Measurements from ENCODE around the gene SDK1. TPM values are rescaled to one million over a fixed set of nuclear protein-coding genes. Genes with fewer than 3 reads are reported as not detected.

SDK1 gene
- total and polyA plus RNA-seq, 8 donors, result 1.6 to 11.2 (median 6.6) TPM

DNA sequence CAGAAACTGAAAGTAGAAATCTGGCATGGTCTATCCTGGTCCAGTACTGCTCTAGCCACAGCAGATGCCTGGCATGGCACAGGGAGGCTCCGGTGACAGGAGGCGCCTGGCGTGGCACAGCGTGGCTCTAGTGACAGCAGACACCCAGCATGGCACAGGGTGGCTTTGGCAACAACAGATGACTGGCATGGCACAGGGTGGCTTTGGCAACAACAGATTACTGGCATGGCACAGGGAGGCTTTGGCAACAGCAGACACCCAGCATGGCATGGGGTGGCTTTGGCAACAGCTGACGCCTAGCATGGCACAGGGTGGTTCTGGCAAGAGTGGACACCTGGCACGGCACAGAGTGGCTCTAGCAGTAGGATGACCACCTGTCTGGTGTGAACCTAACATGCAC lies 900.5 kb downstream of the SDK1 start:
- intact Hi-C loops (cut with DNase I; ENCODE audit: low total_unique reads), result no loop called here
- 80 to 97% (median 89%) methylated on average over 6 of the region's 6 CpGs for WGBS, 5 donors
- TF ChIP-seq CTCF (IDR thresholded peaks at IDR 0.05) (no peak), EP300 (IDR thresholded peaks at IDR 0.05) (no peak), POLR2A (IDR thresholded peaks at IDR 0.05) (no peak), POLR2AphosphoS5 (IDR thresholded peaks at IDR 0.05) (no peak)
- no peak overlapping the region for H3K4me3 ChIP-seq
- H3K36me3 ChIP-seq, result no peaks in the 10 kb centered on the region
- DNase-seq, result no peak
- no peaks in the 10 kb centered on the region for H3K4me1 ChIP-seq
- H3K27me3 ChIP-seq, result no peaks in the 10 kb centered on the region
- H3K9me3 ChIP-seq, result peaks cover 0 to 8% (median 0%) of the 10 kb centered on the region in 4 donors
- no peak overlapping the region for H3K27ac ChIP-seq

DNA sequence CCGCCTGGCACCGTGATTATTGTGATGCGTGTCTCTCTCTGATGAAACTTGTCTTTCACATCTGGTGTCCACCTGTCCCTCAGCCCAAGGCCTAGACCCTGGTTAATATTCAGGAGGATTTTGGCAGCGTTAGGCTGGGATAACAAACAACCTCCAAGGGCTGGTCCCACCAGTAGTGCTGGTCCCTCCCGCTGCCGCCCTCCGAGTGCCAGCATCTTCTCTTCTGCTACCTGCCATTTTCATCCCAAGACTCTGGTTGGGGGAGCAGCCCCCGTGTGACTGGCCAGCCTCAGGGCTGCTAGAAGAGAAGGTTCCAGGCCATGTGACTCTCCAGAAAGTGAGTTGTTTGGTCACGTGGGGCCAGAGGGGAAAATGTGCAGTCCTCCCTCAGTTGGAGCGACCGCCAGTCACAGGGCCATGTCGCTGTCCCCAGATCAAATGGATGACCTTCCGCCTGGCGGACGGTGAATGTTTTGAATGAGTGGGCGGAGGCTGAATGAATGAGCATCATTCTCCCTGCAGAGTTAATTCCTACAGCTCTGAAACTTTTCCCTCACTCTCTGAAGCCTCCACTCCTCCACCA lies 901.2 kb downstream of the SDK1 start:
- intact Hi-C loops (cut with DNase I; ENCODE audit: low total_unique reads), result no loop called here
- DNase-seq, result no peak
- TF ChIP-seq CTCF (IDR thresholded peaks at IDR 0.05), result no peak
- TF ChIP-seq POLR2AphosphoS5 (IDR thresholded peaks at IDR 0.05), result no peak
- TF ChIP-seq EP300 (IDR thresholded peaks at IDR 0.05), result no peak
- TF ChIP-seq POLR2A (IDR thresholded peaks at IDR 0.05), result no peak

DNA sequence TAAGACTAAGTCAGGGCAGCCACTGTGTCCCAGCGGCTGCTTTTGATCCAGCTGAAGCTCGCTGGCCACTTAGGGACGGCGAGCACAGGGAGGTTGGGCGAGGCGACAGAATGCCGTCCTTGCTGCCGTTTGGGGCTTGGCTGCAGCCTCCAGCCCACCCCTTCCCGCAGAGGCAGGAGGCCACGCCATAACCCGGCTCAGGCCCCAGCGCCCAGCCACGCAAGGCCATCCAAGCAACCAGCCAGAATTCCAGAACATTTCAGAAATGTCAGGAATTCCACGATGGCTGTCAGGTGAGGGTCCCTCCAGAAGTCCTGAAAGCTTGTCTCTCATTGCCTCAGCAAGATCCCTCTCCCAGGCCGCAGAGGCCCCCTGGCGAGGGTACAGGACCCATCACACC lies 901.9 kb downstream of the SDK1 start:
- H3K36me3 ChIP-seq, result peaks cover 0 to 5% (median 0%) of the 10 kb centered on the region in 4 donors
- TF ChIP-seq CTCF (IDR thresholded peaks at IDR 0.05) (no peak), POLR2A (IDR thresholded peaks at IDR 0.05) (no peak), EP300 (IDR thresholded peaks at IDR 0.05) (no peak), POLR2AphosphoS5 (IDR thresholded peaks at IDR 0.05) (no peak)
- intact Hi-C loops (cut with DNase I; ENCODE audit: low total_unique reads), result no loop called here
- DNase-seq, result no peak
- H3K9me3 ChIP-seq, result peaks cover 0 to 8% (median 0%) of the 10 kb centered on the region in 4 donors
- H3K27me3 ChIP-seq, result no peaks in the 10 kb centered on the region
- 81 to 95% (median 86%) methylated on average over 11 to 16 of the region's 16 CpGs for WGBS, 5 donors
- H3K4me1 ChIP-seq, result no peaks in the 10 kb centered on the region
- H3K27ac ChIP-seq, result no peak overlapping the region
- H3K4me3 ChIP-seq, result no peak overlapping the region

More for the DNA sequence above, 901.2 kb downstream of the SDK1 start:
- Histone ChIP-seq H3K27ac (no peak overlapping the region), H3K4me3 (no peak overlapping the region), H3K9me3 (peaks cover 0 to 8% (median 0%) of the 10 kb centered on the region in 4 donors), H3K27me3 (no peaks in the 10 kb centered on the region), H3K4me1 (no peaks in the 10 kb centered on the region), H3K36me3 (peaks cover 0 to 3% (median 0%) of the 10 kb centered on the region in 4 donors)
- WGBS, 5 donors, result 81 to 92% (median 87%) methylated on average over 16 of the region's 16 CpGs

- intact Hi-C loops (cut with DNase I; ENCODE audit: low total_unique reads), result no loop called here
- Histone ChIP-seq H3K27ac (no peak overlapping the region), H3K4me1 (no peaks in the 10 kb centered on the region), H3K36me3 (peaks cover 0 to 14% (median 0%) of the 10 kb centered on the region in 4 donors), H3K4me3 (no peak overlapping the region), H3K27me3 (no peaks in the 10 kb centered on the region), H3K9me3 (peaks cover 0 to 8% (median 0%) of the 10 kb centered on the region in 4 donors)
- WGBS, 5 donors, result 82 to 92% (median 84%) methylated on average over 29 of the region's 29 CpGs
- DNase-seq, result no peak
- TF ChIP-seq POLR2AphosphoS5 (IDR thresholded peaks at IDR 0.05) (no peak), EP300 (IDR thresholded peaks at IDR 0.05) (no peak), CTCF (IDR thresholded peaks at IDR 0.05) (no peak), POLR2A (IDR thresholded peaks at IDR 0.05) (no peak)
Observed at GRCh38 chr7:4203626-4204512, 902.8 kb downstream of the SDK1 start.
